ENCODE measurements around the gene FREM2. TPM values are rescaled to one million over a fixed set of nuclear protein-coding genes. Genes with fewer than 3 reads are reported as not detected.
A peak's percentile ranks its signal among the peaks of the same experiment; 100 is the strongest.

The FREM2 gene
- total RNA-seq, 2 donors from 2014 or later = not detected

DNA sequence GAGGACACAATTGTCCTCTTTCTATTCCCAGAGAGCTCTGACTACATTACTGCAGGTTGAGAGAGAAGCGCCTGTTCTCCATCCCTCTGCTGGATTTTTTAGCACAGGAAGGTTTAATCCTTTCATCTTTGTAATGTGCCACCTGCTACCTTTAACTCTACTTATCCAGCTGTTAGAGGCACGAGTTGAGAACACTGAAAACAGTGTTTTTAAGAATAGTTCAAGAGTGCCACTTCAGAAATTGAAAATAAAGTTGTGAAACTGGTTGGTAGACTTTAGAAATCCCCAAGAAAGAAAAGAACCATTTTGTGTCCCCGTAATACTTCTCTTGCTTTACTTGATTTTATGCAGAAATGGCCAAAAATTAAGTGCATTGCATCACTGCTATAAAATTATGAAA, 20.6 kb downstream of the FREM2 start:
- DNase-seq (ENCODE audit: low spot score in 2 of 2) = no peak
- Mint-ChIP-seq H3K9me3 (no peaks in the 10 kb centered on the region), H3K36me3 (no peaks in the 10 kb centered on the region), H3K27ac (no peak overlapping the region)
- no peak for ATAC-seq

DNA sequence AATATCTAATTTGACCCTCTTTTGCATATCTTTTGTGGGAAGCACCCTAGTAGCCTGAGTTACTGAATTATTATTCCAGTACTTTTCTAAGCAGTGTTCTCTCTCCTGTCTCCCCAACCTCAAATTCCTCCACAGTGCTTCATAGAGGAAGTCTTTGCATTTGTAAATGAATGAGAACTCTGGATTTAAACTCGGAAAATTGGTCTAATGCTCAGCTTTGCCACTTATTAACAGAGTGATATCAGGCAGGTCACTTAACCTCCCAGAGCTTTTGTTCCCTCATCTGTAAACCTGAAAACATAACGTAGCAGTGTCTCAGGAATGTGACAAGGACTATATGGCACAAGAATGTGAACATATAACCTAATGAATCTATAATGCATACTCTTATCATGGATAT, 26.2 kb downstream of the FREM2 start:
- H3K36me3 Mint-ChIP-seq = no peaks in the 10 kb centered on the region
- H3K27ac Mint-ChIP-seq = no peak overlapping the region
- no peak for DNase-seq (ENCODE audit: low spot score in 2 of 2)
- H3K9me3 Mint-ChIP-seq = no peaks in the 10 kb centered on the region
- ATAC-seq = no peak

DNA sequence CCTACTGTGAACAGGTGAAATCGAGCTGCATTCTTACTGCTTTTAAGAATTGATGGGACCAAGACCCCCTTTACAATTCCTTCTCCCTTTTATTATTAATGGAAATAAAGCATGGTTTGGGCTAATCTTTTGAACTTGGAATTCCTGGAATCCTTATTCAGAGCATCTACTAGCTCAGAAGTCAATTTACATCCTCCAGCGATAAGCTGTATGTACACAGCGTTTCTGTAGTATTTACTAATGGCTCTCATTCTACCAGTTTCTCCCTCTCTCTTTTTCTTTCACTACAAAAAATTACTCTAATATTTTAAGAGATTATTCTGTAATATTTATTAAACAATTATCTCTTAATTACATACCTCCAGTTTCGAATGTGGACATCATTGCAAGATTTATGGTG, 31.5 kb downstream of the FREM2 start:
- ATAC-seq (no peak), DNase-seq (ENCODE audit: low spot score in 2 of 2) (no peak)
- Mint-ChIP-seq H3K9me3 (no peaks in the 10 kb centered on the region), H3K27ac (no peak overlapping the region), H3K36me3 (no peaks in the 10 kb centered on the region)

DNA sequence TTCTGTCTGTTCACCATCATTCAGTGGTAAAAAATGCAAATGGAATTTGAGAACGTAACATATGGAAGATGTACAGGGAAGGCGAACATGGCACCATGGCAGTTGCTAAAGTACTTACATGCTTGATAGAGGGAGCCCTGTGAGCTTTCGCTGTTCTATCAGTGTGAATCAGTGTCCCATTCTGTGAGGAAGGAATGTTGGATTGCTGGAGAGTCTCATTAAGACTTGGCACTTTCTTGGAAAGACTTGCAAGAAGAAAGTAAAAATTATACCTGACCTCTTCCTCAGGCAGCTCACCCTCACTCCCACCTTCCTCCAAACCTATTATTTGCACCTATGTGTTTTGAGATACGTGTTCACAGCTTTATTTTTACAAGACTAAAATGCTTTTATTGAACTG, 43.5 kb downstream of the FREM2 start:
- H3K27ac Mint-ChIP-seq = no peak overlapping the region
- H3K9me3 Mint-ChIP-seq = no peaks in the 10 kb centered on the region

DNA sequence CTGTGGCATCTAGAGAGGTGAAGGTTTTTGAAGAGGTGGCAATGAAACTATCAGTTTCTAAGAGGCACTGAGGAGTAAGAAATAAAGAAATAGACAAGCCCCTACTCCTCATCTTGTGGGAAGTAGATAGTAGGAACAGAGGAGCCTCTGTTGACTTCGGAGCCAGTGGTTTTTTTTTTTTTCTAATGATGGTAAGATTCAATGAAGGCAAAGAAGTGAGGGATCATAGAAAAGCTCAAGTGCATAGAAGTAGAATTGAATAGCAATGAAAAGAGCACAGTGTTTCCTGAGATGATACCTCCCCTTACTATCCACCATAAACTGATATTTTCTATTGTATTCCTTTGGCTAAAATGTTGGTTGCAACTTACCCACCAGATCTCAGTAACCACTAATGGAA, 46.3 kb downstream of the FREM2 start:
- Mint-ChIP-seq H3K27ac (no peak overlapping the region), H3K9me3 (no peaks in the 10 kb centered on the region), H3K36me3 (no peaks in the 10 kb centered on the region)
- DNase-seq (ENCODE audit: low spot score in 2 of 2) (no peak), ATAC-seq (no peak)

More for the DNA sequence above, 43.5 kb downstream of the FREM2 start:
- ATAC-seq (no peak), DNase-seq (ENCODE audit: low spot score in 2 of 2) (no peak)
- H3K36me3 Mint-ChIP-seq = no peaks in the 10 kb centered on the region

DNA sequence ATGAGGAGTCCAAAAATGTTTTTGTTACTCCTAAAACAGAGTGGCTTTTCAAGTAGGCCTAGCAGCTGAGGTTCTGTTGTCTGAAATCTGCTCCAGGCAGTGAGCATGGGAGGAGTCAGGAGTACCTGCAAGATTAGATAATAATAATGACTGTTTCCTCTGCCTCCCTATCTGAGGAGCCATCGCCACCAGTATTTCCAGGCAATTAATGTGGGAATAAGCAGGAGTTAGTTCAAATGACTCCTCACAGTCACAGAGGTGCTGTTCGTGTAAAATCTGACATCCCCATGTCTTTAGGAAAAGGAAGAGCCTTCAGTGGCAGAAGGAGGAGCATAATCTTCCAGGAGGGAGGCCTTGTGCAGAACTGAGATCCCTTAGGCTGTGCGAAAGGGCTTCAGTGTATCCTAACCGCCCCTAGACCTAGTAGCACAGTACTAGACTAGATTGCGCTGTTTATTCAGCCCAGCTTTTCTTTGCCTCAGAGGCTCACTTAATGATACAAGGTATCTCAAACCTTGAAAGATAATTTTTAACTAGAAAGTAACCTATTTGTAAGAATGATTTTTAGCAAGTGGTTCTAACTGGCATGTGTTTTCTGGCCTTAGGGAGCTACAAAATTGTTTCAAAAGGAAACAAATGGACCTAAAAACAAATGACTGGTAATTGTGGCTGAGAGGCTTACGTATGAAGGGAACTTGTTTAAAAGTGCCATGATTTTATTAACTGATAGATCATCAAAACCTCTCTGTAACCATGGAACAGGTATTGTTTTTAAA, 49.0 kb downstream of the FREM2 start:
- Mint-ChIP-seq H3K27ac (no peak overlapping the region), H3K36me3 (no peaks in the 10 kb centered on the region), H3K9me3 (no peaks in the 10 kb centered on the region)
- DNase-seq (ENCODE audit: low spot score in 2 of 2) = no peak
- ATAC-seq = no peak

DNA sequence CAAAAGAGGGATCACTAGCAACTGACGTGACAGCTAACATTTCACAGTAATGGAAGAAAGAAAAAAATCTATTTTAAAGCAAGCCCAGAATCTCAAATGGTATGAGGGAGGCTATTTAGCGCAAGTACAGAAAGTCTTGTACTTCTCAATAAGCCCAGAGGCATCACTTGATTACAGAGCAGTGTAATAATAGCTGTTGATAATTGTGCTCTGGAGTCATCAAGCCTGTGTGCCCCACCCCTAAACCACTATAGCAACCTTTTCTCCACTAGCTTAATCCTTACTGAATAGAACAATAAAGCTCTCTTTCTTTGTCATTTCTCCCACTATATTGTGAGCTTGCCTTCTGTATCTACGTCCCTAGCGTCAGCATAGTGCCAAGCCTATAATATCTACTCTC, 56.6 kb downstream of the FREM2 start:
- DNase-seq (ENCODE audit: low spot score in 2 of 2) = no peak
- Mint-ChIP-seq H3K36me3 (no peaks in the 10 kb centered on the region), H3K27ac (no peak overlapping the region), H3K9me3 (no peaks in the 10 kb centered on the region)
- no peak for ATAC-seq

DNA sequence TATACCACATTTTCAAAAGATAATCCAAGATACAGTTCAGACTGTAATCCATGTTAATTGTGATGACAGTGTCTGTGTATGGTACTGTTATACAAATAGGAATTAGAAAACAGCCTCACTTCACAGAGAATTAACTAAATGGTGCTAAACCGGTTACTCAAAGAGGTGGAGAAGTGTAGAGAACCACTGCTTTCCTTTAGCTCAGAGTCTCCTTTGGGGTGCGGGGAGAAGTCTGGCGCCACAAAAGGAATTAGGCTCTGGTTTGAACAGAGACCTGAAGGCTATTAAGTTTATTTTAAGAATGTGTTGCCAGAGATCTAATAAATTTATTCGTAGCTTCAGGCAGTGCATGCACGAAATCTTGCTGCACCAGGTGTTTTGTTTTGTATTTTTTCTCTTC, 65.8 kb downstream of the FREM2 start:
- DNase-seq (ENCODE audit: low spot score in 2 of 2) (no peak), ATAC-seq (no peak)
- no peak overlapping the region for H3K27ac Mint-ChIP-seq
- no peaks in the 10 kb centered on the region for H3K36me3 Mint-ChIP-seq
- H3K9me3 Mint-ChIP-seq = no peaks in the 10 kb centered on the region

DNA sequence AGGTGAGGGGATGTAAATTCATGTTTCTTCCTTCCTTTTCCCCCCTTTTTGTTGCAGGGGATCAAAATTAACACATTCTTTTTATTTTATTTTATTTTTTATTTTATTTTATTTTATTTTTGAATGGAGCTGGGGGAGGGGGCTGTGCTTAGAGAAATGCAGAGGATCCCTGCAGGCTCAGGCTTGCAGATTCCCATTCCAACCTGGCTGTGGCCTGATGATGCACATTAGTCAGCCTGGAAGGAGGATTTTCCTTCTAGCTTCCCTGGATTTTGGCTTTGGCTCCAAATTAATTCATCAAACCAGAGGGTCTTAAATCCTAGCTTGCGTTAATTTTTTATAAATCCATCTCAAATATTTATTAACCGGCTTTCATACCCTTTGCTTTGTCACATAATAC, 67.0 kb downstream of the FREM2 start:
- Mint-ChIP-seq H3K36me3 (no peaks in the 10 kb centered on the region), H3K27ac (no peak overlapping the region), H3K9me3 (no peaks in the 10 kb centered on the region)
- DNase-seq (ENCODE audit: low spot score in 2 of 2) (no peak), ATAC-seq (no peak)

DNA sequence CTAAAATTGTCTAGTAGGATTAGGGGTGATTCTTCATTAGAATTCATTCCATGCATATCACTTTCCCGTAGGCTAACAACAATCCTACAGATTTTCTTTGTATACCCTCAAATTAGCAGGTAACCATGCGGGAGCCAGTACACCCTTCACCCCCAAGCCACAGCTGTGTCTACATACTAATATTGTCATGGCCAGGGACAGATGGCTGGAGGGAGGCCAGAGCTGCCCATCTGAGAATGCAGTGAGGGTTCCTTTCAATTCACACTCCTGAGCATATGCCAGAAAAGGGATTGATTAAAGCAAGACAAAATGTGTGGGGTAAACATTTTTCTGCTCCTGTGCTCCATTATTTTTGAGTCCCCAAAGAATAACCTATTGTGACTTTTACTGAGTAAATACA, 68.9 kb downstream of the FREM2 start:
- ATAC-seq (no peak), DNase-seq (ENCODE audit: low spot score in 2 of 2) (no peak)
- H3K36me3 Mint-ChIP-seq = no peaks in the 10 kb centered on the region
- no peaks in the 10 kb centered on the region for H3K9me3 Mint-ChIP-seq
- H3K27ac Mint-ChIP-seq = no peak overlapping the region

DNA sequence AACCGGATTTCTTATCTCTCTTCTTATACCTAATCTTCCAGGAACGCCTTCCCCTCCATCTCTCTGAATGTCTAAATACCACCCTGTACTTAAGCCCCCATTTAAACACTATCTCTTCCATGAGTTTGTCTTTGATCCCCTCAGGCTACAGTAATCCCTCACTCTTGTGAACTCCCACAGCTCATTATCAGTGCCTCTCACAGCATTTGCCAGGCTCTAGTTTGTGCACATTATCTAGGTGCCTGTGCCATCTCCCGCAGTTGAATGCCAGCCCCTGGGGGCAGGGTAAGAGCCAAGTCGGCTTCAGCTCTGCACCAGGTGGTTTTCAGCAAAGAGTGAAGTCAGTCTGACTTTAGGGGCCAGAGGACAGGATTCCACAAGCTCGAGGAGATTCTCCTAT, 71.4 kb downstream of the FREM2 start:
- Mint-ChIP-seq H3K27ac (no peak overlapping the region), H3K9me3 (peaks cover 0 to 3% of the 10 kb centered on the region in 2 donors), H3K36me3 (no peaks in the 10 kb centered on the region)
- DNase-seq (ENCODE audit: low spot score in 2 of 2) (no peak), ATAC-seq (no peak)

DNA sequence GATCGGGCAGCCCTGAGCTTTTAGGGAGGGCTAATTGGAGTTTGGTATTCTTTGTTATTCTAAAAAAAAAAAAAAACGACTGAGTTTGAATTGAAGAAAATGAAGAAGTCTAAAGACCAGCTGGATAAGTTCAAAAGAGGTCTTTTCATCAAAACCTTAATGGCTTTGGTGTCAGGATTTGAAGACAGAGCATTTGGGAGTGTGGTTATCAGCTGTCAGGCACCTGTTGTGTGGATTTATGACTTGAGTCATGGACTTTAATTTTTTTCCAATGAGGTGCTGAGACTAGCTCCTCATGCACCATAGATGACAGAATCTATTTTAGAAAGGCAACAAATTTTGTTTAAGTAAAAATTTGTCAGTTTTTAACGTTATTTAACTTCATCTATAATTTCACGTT, 72.5 kb downstream of the FREM2 start:
- Mint-ChIP-seq H3K9me3 (peaks cover 0 to 3% of the 10 kb centered on the region in 2 donors), H3K27ac (no peak overlapping the region), H3K36me3 (no peaks in the 10 kb centered on the region)
- ATAC-seq (no peak), DNase-seq (ENCODE audit: low spot score in 2 of 2) (no peak)

DNA sequence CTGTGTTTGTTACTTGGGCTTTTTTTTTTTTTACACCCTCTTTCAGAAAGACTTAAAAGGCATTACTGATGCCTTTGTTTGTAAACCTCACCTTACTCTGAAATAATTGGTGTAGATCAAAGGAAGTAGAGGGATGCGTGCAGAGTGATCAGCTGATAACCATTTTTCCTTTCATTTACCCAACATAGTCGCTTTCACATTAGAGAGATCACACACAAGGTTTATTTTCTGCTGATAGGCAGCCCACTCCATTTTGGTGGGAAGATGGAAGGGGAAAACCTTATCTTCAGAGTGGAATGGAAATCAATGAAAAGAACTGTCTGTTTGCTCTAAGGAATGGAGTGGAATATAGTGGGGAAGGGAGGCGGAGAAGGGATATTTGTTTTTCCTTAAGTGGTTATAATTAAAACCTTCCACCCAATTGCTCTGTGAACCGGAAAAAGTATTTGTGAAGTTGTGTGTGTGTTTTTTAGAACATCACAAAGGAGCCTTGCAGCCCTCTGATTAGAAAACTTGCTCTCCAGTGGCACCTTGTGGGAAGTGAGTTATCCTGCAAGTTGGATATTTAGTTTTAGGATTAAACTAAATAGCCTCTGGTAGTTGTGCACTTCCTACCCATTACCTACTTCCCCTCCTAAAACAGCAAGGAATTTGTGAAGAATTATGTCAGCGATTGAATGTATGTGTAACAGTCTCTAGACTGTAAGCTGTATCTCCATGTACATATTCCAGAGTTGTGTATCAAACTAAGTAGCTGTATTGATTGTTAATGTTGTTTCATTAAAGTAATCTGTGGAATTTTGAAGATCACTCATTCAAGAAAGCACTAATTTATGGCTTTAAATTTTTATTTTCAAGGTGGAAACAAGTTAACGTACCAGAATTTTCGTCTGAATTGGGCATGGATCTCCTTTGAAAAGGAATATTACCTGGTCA, 76.8 kb downstream of the FREM2 start:
- no peak for ATAC-seq
- DNase-seq (ENCODE audit: low spot score in 2 of 2) = no peak
- no peaks in the 10 kb centered on the region for H3K36me3 Mint-ChIP-seq
- H3K27ac Mint-ChIP-seq = no peak overlapping the region
- H3K9me3 Mint-ChIP-seq = peaks cover 0 to 3% of the 10 kb centered on the region in 2 donors

DNA sequence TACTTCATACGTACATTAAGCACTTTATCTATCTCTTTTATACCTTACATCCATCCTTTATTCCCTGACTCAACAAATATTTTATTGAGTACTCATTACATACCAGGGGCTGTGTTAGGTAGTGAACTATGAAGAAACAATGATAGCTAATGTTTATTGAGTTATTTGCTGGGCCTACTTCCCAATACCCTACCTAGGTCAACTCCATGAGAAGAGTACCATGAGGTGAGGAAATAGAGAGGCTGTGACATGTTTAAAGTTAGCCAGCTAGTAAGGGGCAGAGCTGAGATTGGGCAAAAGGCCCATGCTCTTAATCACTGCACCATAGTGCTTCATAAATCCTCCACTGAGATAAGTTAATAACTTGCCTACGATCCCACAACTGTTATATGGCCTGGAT, 79.9 kb downstream of the FREM2 start:
- H3K27ac Mint-ChIP-seq = no peak overlapping the region
- ATAC-seq = no peak
- no peak for DNase-seq (ENCODE audit: low spot score in 2 of 2)
- H3K36me3 Mint-ChIP-seq = no peaks in the 10 kb centered on the region
- no peaks in the 10 kb centered on the region for H3K9me3 Mint-ChIP-seq

DNA sequence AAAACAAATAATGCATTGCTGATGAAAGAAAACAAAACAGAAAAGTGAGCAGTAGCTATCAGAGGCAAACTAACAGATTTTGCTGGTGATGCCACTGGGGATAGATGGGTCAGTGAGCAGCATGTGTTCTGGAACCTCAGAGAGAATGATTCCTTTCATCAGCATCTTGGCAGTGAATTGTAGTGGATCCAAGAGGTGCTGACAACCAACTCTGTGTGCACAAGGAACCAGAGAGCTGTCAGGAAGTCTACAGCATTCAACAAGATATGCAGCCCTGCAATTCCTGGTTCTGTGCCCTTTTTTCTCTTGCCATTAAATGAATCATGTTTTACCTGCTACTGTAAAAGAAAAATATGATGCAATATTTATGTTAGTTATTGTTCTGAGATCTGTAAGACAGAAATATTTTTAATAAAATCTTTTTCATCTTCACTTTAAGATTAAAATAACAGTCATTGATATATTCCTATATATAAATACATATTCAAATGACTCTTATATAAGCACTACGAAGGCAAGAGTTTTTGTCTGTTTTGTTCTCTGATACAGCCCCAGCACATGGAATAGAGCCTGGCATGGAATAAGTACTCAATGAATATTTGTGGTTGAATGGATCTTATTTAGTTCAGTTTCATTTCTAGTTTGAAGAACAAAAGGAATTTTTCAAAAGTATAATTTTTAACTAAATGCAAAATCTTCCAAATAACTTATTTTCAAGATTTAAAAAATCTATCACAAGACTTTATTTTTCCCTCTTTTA, 80.8 kb downstream of the FREM2 start:
- ATAC-seq = no peak
- Mint-ChIP-seq H3K27ac (no peak overlapping the region), H3K9me3 (no peaks in the 10 kb centered on the region), H3K36me3 (no peaks in the 10 kb centered on the region)
- DNase-seq (ENCODE audit: low spot score in 2 of 2) = no peak

DNA sequence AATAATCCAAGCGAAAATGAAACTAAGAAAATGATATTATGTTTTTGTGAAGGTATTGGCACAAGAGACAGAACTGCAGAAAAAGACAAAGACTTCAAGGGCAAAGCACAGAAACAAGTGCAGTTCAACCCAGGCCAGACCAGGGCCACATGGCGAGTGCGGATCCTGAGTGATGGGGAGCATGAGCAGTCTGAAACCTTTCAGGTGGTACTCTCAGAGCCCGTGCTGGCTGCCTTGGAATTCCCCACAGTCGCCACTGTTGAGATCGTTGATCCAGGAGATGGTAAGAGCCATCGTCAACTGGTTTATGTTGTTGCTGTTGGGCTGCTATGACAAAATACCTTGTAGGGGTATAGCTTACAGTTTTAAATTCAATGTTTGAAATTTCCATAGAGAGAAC, 82.6 kb downstream of the FREM2 start:
- ATAC-seq (no peak), DNase-seq (ENCODE audit: low spot score in 2 of 2) (no peak)
- H3K9me3 Mint-ChIP-seq = no peaks in the 10 kb centered on the region
- peak overlapping the region in 1 of 2 donors; percentile 55 for H3K27ac Mint-ChIP-seq
- no peaks in the 10 kb centered on the region for H3K36me3 Mint-ChIP-seq

DNA sequence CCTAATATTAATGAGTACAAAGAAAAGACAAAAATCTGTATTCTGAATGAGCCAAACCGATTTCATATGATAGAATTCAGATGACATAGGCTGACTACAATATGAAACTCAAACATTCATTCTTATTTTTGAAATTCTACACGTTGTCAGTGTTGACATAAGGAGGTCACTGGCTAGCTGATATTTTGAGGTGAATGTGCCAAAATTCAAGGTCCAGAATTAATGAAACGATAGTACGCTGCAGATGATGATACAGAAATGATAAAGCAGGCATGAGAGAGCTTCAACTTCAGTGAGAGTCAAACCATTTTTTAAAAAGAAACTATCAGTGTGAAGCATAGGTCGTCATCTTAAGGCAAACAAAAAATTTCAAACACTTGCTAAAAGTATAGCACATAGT, 88.2 kb downstream of the FREM2 start:
- DNase-seq (ENCODE audit: low spot score in 2 of 2) (no peak), ATAC-seq (no peak)
- Mint-ChIP-seq H3K36me3 (no peaks in the 10 kb centered on the region), H3K9me3 (peaks cover 0 to 4% of the 10 kb centered on the region in 2 donors), H3K27ac (no peak overlapping the region)

All from activated naive CD4-positive, alpha-beta T cell treated with anti-CD3 and anti-CD28 coated beads, Interleukin-2, amount 50 U/mL, for 72 hours (primary cell).